Activated naive CD8-positive, alpha-beta T cell treated with anti-CD3 and anti-CD28 coated beads, Interleukin-2, amount 50 U/mL, for 24 hours (primary cell): ENCODE data around the gene C1orf53.

Source experiments
- ATAC-seq: fragments of 150-1000 bp; cut with Tn5 transposase; one replicate; pipeline ENCODE4 v1.10.0; 2021
- DNase-seq: peaks from one replicate; pipeline ENCODE4 v3.0.0; 2021
- H3K27ac Mint-ChIP-seq: one replicate; pipeline ENCODE4 v1.8.0; 2021; ENCODE audit warnings: mild to moderate bottlenecking, mixed read lengths
- H3K27me3 Mint-ChIP-seq: one replicate; pipeline ENCODE4 v1.8.0; 2021; ENCODE audit warnings: mixed read lengths
- H3K36me3 Mint-ChIP-seq: one replicate; pipeline ENCODE4 v1.8.0; 2021; ENCODE audit warnings: low read depth, mixed read lengths
- H3K4me1 Mint-ChIP-seq: one replicate; pipeline ENCODE4 v1.8.0; 2021; ENCODE audit warnings: mixed read lengths
- H3K4me3 Mint-ChIP-seq: one replicate; pipeline ENCODE4 v1.8.0; 2021; ENCODE audit warnings: mild to moderate bottlenecking, moderate library complexity, mixed read lengths
- H3K9me3 Mint-ChIP-seq: one replicate; pipeline ENCODE4 v1.8.0; 2021; ENCODE audit warnings: mixed read lengths

Gene C1orf53

DNA sequence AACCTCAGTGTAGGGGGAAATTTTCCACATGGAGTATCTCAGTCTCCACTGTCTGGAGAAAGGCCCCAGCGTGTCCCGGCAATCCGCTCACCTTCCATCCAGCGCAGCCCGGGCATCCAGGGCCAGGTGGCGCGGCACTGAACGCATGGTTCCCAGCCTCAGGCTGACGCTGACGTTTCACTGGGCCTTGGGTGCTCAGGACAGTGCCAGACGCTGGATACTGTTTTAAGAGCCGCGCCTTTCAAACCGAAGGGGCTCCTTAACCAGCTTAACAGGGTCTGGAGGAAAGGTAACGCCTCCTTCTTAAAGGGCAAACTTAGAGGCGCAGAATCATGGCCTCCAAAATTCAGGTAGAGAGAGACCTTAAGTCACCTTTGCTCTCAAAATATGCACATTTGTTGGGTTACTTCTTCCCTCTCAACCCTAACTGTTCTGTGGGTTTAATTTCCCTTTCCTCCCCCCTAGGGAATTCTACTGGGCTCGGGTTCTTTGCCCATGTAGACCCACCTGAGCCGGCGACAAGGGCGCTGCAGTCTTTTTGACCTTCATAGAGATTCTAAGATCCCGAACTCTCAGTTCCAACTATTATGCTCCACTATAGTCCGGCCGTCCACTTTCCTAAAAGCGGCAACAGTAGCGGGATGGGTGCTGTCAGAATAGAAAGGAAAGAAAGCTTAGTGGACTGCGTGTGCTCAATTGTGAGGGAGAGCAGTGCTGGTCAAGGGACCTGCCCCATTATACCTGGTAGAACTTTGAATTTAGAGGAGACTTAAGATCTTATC lies 11.3 kb downstream of the C1orf53 start:
- H3K27ac Mint-ChIP-seq: no peak overlapping the region
- H3K4me3 Mint-ChIP-seq: no peak overlapping the region

DNA sequence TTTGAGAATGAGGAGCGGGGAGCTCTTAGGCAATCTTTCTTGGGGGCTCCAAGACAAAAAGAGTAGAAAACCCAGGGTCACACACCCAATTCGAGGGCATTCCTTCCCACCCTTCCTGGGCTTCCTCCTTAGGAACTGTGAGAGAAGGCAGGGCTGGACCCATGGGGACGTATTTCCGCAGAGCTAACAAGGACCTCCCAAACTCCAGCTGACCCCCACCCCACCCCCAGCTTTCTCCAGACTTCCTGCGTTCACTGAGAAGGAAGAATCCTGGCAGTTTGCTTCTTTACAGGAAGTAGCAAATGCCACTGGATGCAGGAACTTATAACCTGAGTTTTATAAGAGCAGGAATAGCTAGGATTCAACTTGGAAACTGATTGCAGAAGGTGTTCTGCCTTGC lies 12.1 kb downstream of the C1orf53 start:
- ATAC-seq: no peak
- Mint-ChIP-seq H3K36me3 (no peaks in the 10 kb centered on the region), H3K27me3 (peaks cover 96% of the 10 kb centered on the region), H3K9me3 (no peaks in the 10 kb centered on the region), H3K27ac (no peak overlapping the region), H3K4me1 (peaks cover 77% of the 10 kb centered on the region), H3K4me3 (no peak overlapping the region)
- DNase-seq: no peak

More for the DNA sequence above, 11.3 kb downstream of the C1orf53 start:
- ATAC-seq (no peak), DNase-seq (no peak)
- no peaks in the 10 kb centered on the region for H3K9me3 Mint-ChIP-seq
- peaks cover 76% of the 10 kb centered on the region for H3K4me1 Mint-ChIP-seq
- peaks cover 96% of the 10 kb centered on the region for H3K27me3 Mint-ChIP-seq
- no peaks in the 10 kb centered on the region for H3K36me3 Mint-ChIP-seq

DNA sequence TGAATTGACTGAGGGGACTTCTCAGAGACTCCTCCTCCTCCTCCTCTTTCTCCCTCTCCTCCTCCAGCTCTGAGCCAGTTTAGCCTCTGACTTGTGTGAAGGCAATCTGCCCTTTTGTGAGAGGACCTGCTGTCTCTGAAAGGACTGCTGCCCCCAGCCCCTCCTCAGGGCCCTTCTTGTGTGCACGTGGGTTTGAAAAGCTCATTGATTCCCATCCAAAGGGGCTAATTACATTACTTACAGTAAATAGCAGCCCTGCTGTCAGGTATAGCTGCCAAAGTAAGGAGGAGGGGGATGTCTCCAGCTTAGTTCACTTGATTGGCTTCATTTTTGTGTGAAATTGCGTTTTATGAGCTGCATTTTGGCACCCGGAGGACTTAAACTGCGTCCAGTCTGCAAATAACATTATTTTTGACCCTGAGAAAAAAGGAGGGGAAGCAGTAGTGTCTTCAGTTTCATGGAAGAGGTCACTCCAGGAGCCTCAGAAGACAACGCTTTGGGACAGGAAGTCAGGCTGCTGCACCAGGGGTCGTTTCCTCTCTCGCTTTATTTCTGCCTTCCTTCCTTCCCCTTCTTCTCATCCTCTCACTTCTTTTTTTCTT lies 12.9 kb downstream of the C1orf53 start:
- H3K4me3 Mint-ChIP-seq: peak overlapping the region; percentile 72
- H3K27ac Mint-ChIP-seq: no peak overlapping the region
- DNase-seq (no peak), ATAC-seq (no peak)
- peaks cover 95% of the 10 kb centered on the region for H3K27me3 Mint-ChIP-seq
- peaks cover 76% of the 10 kb centered on the region for H3K4me1 Mint-ChIP-seq
- no peaks in the 10 kb centered on the region for H3K9me3 Mint-ChIP-seq
- no peaks in the 10 kb centered on the region for H3K36me3 Mint-ChIP-seq

DNA sequence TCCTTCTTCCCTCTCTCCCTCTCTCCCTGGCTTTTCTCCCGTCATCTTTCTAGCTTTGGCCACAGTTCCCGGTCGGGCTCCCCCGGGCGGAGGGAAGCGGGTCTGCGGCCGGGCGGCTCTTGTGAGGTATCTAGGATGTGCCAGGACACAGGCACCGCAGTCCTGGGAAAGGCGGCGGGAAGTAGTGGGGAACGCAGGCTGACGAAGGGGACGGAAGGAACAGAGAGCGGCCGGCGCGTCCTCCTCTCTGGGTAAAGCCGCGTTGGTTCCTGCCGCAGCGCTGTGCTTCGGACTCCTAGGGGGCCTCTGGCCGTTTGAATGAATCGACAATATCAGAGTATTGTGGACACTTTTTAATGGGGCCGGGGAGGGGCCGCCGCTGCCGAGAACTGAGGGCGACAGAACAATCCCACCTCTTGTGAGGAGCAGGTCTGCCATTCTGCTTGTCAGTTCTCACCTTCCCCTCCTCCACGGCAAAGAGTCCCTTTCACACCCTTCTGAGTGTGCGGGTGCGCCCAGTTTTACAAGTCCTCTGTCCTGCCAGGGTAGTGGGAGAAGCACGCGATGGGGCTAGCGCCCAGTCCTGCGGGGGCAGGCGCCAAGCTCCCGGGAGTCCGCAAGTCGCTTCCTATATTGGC lies 13.6 kb downstream of the C1orf53 start:
- no peak for DNase-seq
- Mint-ChIP-seq H3K36me3 (no peaks in the 10 kb centered on the region), H3K4me3 (peak overlapping the region; percentile 72), H3K4me1 (peaks cover 79% of the 10 kb centered on the region), H3K27me3 (peaks cover 97% of the 10 kb centered on the region), H3K27ac (no peak overlapping the region), H3K9me3 (no peaks in the 10 kb centered on the region)
- no peak for ATAC-seq

DNA sequence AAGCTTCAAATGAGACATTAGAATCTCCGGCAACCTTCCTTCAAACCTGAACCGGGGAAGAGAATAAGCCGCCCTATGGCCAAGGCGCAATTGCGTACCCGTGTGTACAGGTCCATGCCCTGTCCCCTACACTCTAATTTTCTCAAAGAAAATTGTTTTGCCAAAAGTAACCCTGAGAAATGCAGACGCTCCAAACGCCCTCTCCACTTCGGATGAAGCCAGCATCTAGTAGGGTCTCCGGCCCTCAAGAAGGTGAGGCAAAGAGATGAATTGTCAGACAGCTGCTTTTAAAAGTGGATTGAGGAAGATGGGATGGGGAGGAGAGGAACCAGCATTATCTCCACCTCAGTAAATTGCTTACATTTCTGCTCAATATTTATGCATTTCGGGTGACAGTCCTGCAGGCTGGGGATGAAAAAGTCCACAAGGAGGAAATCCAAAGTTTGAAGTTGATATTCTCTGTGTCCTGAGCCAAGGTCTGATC lies 14.1 kb downstream of the C1orf53 start:
- H3K9me3 Mint-ChIP-seq: no peaks in the 10 kb centered on the region
- H3K36me3 Mint-ChIP-seq: no peaks in the 10 kb centered on the region
- H3K4me3 Mint-ChIP-seq: peak overlapping the region; percentile 72
- ATAC-seq (no peak), DNase-seq (no peak)
- peaks cover 77% of the 10 kb centered on the region for H3K4me1 Mint-ChIP-seq
- no peak overlapping the region for H3K27ac Mint-ChIP-seq
- peaks cover 97% of the 10 kb centered on the region for H3K27me3 Mint-ChIP-seq

DNA sequence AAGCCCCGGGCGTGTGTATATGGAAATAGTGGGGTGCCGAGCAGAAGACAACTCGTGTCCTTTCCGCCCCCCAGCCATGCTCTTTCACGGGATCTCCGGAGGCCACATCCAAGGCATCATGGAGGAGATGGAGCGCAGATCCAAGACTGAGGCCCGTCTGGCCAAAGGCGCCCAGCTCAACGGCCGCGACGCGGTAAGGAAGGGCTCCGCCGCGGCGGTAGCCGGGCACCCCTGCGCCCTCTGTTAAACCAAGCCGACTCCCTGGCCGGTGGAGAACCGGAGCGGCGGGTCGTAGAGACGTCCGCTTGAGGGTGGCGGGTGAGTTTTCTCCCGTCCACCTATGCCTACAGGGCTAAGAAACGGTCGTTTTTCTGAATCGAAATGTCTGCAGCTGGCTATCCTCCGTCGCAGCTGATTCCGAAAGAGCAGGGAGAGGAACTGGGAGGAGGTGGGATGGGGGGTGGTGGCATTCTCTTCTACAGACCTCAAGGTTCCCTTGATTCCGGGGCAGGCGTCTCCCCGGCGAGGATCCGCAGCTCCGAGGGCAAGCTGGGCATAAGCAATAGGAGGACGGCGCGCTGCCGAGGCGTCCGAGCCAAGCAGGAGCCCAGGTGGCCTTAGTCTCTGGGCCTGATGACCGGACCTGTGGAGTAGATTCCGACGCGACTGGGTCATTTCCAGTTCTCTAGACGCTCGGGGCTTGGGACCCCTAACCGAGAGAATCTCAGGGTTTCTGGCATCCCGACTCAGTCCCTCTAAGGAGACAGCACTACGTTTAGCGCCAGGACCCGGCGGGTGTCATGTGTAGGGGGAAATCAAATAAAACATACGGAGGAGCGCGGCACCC lies 15.6 kb downstream of the C1orf53 start:
- H3K9me3 Mint-ChIP-seq: no peaks in the 10 kb centered on the region
- no peak overlapping the region for H3K27ac Mint-ChIP-seq
- peaks cover 64% of the 10 kb centered on the region for H3K4me1 Mint-ChIP-seq
- H3K36me3 Mint-ChIP-seq: no peaks in the 10 kb centered on the region
- H3K4me3 Mint-ChIP-seq: peak overlapping the region; percentile 72
- ATAC-seq (no peak), DNase-seq (no peak)
- H3K27me3 Mint-ChIP-seq: peaks cover 98% of the 10 kb centered on the region

DNA sequence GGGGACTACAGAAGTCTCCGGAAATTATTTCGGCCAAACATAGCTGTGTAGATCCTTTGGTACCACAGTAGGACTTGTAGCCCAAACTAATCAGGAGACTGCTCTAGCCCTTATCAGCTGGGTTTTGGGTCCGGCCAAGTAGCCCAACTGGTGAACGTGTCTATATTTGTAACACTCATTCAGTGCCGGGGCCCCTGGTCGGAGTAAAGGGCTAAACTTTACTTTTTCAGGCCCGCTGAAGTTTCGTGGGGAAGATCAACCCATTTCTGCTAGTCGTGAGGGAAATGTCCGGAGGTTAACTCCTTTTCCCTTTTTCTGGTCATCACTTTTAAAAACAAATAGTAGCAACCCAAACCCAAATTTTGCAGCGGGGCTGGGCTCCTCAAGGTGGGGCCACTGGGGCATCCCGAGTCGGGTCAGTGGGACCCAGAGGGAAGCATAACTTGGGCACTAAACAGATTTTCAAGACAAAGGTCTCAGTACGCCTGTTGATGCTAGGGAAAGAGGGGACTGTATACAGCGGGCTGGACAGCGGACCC lies 16.4 kb downstream of the C1orf53 start:
- no peak overlapping the region for H3K27ac Mint-ChIP-seq
- H3K4me3 Mint-ChIP-seq: peak overlapping the region; percentile 74
- H3K9me3 Mint-ChIP-seq: no peaks in the 10 kb centered on the region
- H3K4me1 Mint-ChIP-seq: peaks cover 58% of the 10 kb centered on the region
- ATAC-seq (no peak), DNase-seq (no peak)
- peaks cover 94% of the 10 kb centered on the region for H3K27me3 Mint-ChIP-seq
- no peaks in the 10 kb centered on the region for H3K36me3 Mint-ChIP-seq

DNA sequence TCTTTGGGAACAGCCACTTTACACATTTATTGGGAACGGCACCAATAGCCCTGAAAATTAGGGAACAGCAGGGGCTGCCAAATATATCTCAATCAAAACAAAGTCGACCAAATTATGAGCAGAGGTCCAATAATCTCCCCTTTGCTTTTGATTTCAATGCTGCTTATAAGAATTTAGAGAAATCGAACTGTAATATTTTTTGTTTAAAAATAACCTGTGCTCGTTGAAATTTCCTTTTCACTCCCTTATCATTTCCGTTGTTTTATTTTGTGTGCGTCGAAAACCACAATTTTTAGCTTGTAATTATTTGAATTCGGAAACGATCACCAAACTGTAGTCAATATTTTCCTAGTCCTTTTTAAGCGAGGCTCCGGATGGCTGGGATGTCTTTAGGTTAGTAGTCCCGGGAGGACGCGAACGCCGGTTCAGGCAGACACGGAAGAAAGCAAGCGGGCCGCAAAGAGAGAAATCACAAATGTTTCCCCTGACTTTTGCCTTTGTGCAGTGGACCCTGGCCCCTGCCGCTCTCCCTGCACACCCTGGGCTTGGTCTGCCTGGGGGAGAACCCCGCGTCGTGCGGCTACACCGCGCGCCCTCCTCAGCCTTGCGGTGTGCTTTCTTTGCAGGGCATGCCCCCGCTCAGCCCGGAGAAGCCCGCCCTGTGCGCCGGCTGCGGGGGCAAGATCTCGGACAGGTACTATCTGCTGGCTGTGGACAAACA lies 17.1 kb downstream of the C1orf53 start:
- no peak for DNase-seq
- Mint-ChIP-seq H3K27me3 (peaks cover 92% of the 10 kb centered on the region), H3K9me3 (no peaks in the 10 kb centered on the region), H3K27ac (no peak overlapping the region), H3K4me3 (peak overlapping the region; percentile 74), H3K36me3 (no peaks in the 10 kb centered on the region), H3K4me1 (peaks cover 55% of the 10 kb centered on the region)
- peak; percentile 24 for ATAC-seq

DNA sequence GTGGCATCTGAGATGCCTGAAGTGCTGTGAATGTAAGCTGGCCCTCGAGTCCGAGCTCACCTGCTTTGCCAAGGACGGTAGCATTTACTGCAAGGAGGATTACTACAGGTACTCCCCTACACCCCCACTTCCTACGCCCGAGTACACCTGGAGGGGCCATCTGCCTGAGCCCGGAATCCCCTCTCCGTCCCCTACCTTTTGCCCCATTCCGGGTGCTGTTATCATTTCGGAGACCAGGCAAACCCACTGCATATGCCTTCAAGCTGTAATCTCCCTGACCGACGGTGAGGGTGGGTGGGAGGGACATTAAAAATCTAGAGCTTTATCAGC lies 17.6 kb downstream of the C1orf53 start:
- peaks cover 55% of the 10 kb centered on the region for H3K4me1 Mint-ChIP-seq
- peaks cover 90% of the 10 kb centered on the region for H3K27me3 Mint-ChIP-seq
- no peaks in the 10 kb centered on the region for H3K36me3 Mint-ChIP-seq
- H3K9me3 Mint-ChIP-seq: no peaks in the 10 kb centered on the region
- no peak overlapping the region for H3K27ac Mint-ChIP-seq
- ATAC-seq (no peak), DNase-seq (no peak)
- H3K4me3 Mint-ChIP-seq: peak overlapping the region; percentile 74

DNA sequence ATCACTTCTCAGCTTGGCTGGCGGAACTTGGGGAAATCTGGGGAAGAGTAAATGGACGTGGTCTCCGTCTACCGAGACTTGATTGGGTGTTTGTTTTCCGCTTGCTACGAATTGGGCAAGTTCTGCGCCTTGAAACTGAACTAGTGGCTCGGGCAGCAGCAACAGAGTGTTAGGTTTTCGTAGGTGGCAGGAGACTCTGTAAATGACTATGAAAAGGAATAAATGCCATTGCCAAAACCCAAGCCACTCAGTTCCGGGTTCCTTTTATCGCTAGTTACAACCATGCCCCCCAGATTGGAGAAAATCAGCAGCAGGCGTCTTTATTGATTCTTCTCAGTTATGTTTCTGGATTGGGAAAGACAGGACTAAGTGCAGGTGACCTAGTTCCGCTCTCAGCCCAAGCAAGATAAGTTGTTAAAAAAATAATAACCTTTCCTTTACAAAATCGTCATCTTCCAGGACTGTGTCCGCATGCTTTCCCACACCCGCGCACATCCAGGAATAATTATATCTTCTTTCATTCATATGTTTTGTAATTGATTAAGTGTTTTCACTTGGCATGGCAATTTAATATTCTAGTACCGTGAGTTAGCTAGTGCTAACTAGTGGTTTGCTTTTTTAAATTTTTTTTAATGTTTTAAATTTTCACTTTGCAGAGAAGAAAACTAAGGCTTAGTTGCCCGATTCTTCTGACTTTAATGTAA lies 18.1 kb downstream of the C1orf53 start:
- Mint-ChIP-seq H3K27me3 (peaks cover 85% of the 10 kb centered on the region), H3K27ac (no peak overlapping the region), H3K36me3 (no peaks in the 10 kb centered on the region), H3K4me3 (peak overlapping the region; percentile 74), H3K4me1 (peaks cover 53% of the 10 kb centered on the region), H3K9me3 (no peaks in the 10 kb centered on the region)
- ATAC-seq: peak; percentile 30
- no peak for DNase-seq

DNA sequence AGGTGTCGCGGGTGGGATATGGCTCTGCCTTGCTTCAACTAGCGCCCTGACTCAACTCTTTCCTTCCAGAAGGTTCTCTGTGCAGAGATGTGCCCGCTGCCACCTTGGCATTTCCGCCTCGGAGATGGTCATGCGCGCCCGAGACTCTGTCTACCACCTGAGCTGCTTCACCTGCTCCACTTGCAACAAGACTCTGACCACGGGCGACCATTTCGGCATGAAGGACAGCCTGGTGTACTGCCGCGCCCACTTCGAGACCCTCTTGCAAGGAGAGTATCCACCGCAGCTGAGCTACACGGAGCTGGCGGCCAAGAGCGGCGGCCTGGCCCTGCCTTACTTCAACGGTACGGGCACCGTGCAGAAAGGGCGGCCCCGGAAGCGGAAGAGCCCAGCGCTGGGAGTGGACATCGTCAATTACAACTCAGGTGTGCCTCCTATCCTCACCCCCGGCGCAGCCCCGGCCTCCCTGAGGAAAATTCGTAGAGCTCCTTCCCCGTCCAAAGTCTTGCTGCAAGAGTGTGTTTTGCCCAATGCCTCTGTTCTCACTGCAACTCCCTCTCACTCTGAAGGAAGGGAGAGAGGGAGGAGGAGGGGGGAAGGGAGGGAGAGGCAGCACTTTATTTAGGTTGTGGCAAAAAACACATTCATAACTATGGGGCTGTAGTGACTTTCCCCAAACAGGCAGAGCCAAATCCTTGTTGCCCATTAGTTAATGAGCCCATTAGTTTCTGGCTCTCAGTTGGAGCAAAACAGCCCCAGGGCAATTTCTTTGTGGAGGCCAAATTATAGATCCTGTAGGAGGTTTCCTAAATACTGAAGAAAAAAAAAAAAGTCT lies 19.0 kb downstream of the C1orf53 start:
- peaks cover 45% of the 10 kb centered on the region for H3K4me1 Mint-ChIP-seq

DNA sequence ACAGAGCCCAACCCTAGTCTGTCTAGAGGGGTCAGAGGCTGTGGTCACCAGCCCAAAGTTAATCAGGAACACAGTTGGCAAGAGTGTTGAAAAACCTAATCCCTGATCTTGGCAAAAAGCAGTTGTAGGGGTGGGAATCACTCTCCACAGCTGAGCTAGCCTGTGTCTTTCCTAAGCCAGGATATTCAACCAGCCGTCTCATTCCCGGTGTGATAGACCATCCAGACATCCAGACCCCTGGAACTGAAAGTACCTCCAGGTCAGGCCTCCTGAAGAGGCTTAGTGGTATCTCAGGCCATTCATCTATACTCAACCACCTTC lies 19.6 kb downstream of the C1orf53 start:
- Mint-ChIP-seq H3K36me3 (no peaks in the 10 kb centered on the region), H3K4me3 (no peak overlapping the region), H3K9me3 (no peaks in the 10 kb centered on the region), H3K4me1 (peaks cover 39% of the 10 kb centered on the region), H3K27ac (no peak overlapping the region), H3K27me3 (peaks cover 77% of the 10 kb centered on the region)
- ATAC-seq (no peak), DNase-seq (no peak)

More for the DNA sequence above, 19.0 kb downstream of the C1orf53 start:
- ATAC-seq: no peak
- no peak overlapping the region for H3K27ac Mint-ChIP-seq
- no peaks in the 10 kb centered on the region for H3K36me3 Mint-ChIP-seq
- H3K27me3 Mint-ChIP-seq: peaks cover 80% of the 10 kb centered on the region
- DNase-seq: no peak
- H3K4me3 Mint-ChIP-seq: no peak overlapping the region
- H3K9me3 Mint-ChIP-seq: no peaks in the 10 kb centered on the region

DNA sequence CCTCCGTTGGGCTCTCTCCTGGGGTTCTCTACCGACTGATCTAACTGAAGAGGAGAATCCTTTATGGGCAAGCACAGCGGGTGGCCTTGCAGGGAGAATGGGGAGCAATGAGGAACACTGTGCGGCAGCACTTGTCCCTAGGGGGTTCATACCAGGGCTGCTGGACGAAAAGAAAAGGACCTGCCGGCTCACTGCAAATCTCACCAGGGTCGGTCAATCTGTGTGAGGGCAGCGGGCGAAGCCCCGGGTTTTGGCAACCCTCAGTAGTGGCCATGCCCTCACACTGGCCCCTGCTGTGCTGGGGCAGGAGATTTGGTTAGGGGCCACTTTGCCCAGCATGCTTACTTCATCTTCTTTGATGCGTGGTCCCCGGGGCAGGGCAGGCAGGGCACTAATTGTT lies 20.6 kb downstream of the C1orf53 start:
- Mint-ChIP-seq H3K27me3 (peaks cover 77% of the 10 kb centered on the region), H3K4me1 (peaks cover 29% of the 10 kb centered on the region), H3K4me3 (no peak overlapping the region), H3K36me3 (no peaks in the 10 kb centered on the region), H3K9me3 (no peaks in the 10 kb centered on the region), H3K27ac (no peak overlapping the region)
- ATAC-seq (no peak), DNase-seq (no peak)
